ENCODE results near the gene MAOA.
"Not testable (repeated sequence)": the region's sequence is repeated elsewhere in the genome, so short reads cannot be mapped to it uniquely, and the experiment has no call there.

Gene MAOA

DNA sequence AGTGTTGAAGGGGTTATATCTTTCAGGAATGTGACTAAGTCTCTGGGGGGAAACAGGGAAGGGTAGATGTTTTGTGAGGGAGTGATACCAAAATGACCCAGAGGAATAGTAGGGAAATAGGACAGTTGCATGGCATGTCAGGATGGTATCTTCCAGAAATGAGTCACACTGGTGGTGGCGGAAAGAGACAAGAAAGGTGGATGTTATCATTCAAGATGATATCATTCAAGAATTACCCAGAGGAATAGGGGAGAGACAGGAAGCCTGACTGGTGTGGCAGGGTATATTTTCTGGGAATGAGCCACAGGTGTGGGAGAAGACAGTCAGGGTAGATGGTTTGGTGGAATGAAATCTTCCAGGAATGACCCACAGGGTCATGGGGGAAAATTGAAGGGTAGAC, 61.1 kb downstream of the MAOA start:
- no peak overlapping the region for H3K27ac ChIP-seq (ENCODE audit: low read depth, low read length, severe bottlenecking)
- H3K9me3 ChIP-seq (ENCODE audit: control insufficient read depth, low read length), result no peaks in the 10 kb centered on the region
- no peak overlapping the region for H3K4me3 ChIP-seq (ENCODE audit: extremely low read depth, insufficient read depth, low read length, poor library complexity, severe bottlenecking)
- 100% methylated on average over 1 of the region's 1 CpG; no CpG with 5 or more reads in 1 of the 2 experiments for WGBS, 2 experiments (ENCODE audit: insufficient coverage in 2 of 2)
- H3K36me3 ChIP-seq (ENCODE audit: control insufficient read depth, insufficient read depth, low read length), result no peaks in the 10 kb centered on the region
- no peaks in the 10 kb centered on the region for H3K4me1 ChIP-seq (ENCODE audit: control insufficient read depth, insufficient read depth, low read length, poor library complexity, severe bottlenecking)

DNA sequence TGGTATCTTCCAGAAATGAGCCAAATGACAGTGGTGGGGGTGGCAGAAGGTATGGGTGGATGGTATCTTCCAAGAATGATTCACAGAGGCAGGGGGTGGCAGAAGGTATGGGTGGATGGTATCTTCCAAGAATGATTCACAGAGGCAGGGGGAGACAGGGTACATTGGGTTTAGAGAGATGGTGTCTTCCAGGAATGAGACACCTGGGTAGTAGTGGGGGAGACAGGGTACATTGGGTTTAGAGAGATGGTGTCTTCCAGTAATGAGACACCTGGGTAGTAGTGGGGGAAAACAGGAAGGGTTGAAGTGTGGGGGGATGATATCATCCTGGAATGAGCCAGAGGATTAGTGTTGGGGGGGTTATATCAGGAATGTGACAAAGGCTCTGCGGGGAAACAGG, 62.0 kb downstream of the MAOA start:
- H3K4me1 ChIP-seq (ENCODE audit: control insufficient read depth, insufficient read depth, low read length, poor library complexity, severe bottlenecking), result no peaks in the 10 kb centered on the region
- H3K4me3 ChIP-seq (ENCODE audit: extremely low read depth, insufficient read depth, low read length, poor library complexity, severe bottlenecking), result no peak overlapping the region
- H3K27ac ChIP-seq (ENCODE audit: low read depth, low read length, severe bottlenecking), result no peak overlapping the region
- H3K9me3 ChIP-seq (ENCODE audit: control insufficient read depth, low read length), result no peaks in the 10 kb centered on the region
- WGBS, 2 experiments (ENCODE audit: insufficient coverage in 2 of 2), result 86% methylated on average over 1 of the region's 1 CpG; no CpG with 5 or more reads in 1 of the 2 experiments
- no peaks in the 10 kb centered on the region for H3K36me3 ChIP-seq (ENCODE audit: control insufficient read depth, insufficient read depth, low read length)

DNA sequence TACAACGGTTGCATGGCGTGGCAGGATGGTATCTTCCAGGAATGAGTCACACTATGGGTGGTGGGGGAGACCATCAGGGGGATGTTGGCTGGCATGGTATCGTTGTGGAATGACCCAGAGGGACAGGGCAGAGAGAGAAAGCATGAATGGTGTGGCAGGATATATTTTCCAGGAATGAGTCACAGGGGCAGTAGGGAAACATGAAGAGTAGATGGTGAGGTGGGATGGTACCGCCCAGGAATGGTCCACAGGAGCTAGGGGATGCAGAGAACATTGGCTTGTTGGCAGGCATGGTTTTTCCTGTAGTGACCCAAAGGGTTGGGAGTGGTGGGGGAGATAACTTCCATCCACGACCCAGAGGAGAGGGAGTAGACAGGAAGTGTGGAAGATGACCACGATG, 62.4 kb downstream of the MAOA start:
- H3K4me1 ChIP-seq (ENCODE audit: control insufficient read depth, insufficient read depth, low read length, poor library complexity, severe bottlenecking), result no peaks in the 10 kb centered on the region
- H3K9me3 ChIP-seq (ENCODE audit: control insufficient read depth, low read length), result no peaks in the 10 kb centered on the region
- no peak overlapping the region for H3K4me3 ChIP-seq (ENCODE audit: extremely low read depth, insufficient read depth, low read length, poor library complexity, severe bottlenecking)
- H3K27ac ChIP-seq (ENCODE audit: low read depth, low read length, severe bottlenecking), result no peak overlapping the region
- no peaks in the 10 kb centered on the region for H3K36me3 ChIP-seq (ENCODE audit: control insufficient read depth, insufficient read depth, low read length)
- WGBS, 2 experiments (ENCODE audit: insufficient coverage in 2 of 2), result 82 to 97% methylated on average over 3 to 4 of the region's 6 CpGs

DNA sequence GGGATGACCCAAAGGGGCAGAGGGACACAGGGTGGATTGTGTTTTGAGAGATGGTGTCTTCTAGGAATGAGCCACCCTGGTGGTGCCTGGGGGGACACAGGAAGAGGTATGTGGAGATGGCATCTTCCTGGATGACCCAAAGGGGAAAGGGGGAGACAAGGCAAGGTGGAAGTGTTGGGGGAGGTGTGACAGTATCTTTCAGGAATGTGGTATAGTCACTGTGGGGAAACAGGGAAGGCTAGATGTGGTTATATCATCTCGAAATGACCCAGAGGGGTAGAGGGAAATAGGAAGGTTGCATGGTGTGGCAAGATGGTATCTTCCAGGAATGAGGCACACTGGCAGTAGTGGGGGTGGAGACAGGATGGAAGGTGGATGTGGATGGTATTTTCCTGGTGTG, 62.9 kb downstream of the MAOA start:
- WGBS, 2 experiments (ENCODE audit: insufficient coverage in 2 of 2), result 77% methylated on average over 1 of the region's 1 CpG; no CpG with 5 or more reads in 1 of the 2 experiments
- no peaks in the 10 kb centered on the region for H3K4me1 ChIP-seq (ENCODE audit: control insufficient read depth, insufficient read depth, low read length, poor library complexity, severe bottlenecking)
- H3K9me3 ChIP-seq (ENCODE audit: control insufficient read depth, low read length), result no peaks in the 10 kb centered on the region
- no peak overlapping the region for H3K27ac ChIP-seq (ENCODE audit: low read depth, low read length, severe bottlenecking)
- H3K36me3 ChIP-seq (ENCODE audit: control insufficient read depth, insufficient read depth, low read length), result no peaks in the 10 kb centered on the region
- H3K4me3 ChIP-seq (ENCODE audit: extremely low read depth, insufficient read depth, low read length, poor library complexity, severe bottlenecking), result no peak overlapping the region

DNA sequence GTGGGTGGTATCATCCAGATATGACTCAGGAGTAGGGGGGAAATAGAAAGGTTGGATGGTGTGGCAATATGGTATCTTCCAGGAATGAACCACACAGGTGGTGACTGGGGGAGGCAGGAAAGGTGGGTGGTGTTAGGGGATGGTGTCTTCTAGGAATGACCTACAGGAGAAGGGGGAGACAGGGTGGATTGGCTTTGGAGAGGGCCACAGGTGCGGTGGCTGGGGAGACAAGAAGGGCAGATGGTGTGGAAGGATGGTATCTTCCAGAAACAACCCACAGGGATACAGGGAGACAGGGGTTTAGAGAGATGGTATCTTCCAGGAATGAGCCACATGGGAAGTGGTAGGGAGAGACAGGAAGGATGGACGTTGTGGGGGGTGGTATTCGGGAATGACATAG, 64.0 kb downstream of the MAOA start:
- 81 to 100% methylated on average over 1 to 2 of the region's 3 CpGs for WGBS, 2 experiments (ENCODE audit: insufficient coverage in 2 of 2)
- H3K36me3 ChIP-seq (ENCODE audit: control insufficient read depth, insufficient read depth, low read length), result no peaks in the 10 kb centered on the region
- no peak overlapping the region for H3K4me3 ChIP-seq (ENCODE audit: extremely low read depth, insufficient read depth, low read length, poor library complexity, severe bottlenecking)
- H3K4me1 ChIP-seq (ENCODE audit: control insufficient read depth, insufficient read depth, low read length, poor library complexity, severe bottlenecking), result no peaks in the 10 kb centered on the region
- H3K9me3 ChIP-seq (ENCODE audit: control insufficient read depth, low read length), result no peaks in the 10 kb centered on the region
- H3K27ac ChIP-seq (ENCODE audit: low read depth, low read length, severe bottlenecking), result no peak overlapping the region

DNA sequence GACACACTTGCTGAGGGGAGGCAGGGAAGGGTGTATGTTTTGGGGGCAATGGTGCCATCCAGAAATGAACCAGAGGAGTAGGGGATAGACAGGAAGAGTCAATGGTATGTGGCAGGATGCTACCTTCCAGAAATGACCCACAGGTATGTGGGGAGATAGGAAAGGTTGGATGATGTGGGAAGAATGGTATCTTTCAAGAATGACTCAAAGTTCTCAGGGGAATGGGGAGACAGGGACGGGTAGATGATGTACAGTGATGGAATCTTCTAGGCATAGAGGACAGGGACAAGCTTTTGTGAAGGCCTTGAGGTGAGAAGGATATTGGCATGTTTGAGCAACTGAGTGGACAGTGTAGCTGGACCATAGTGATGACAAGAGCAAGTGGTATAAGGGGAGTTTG, 64.9 kb downstream of the MAOA start:
- WGBS, 2 experiments (ENCODE audit: insufficient coverage in 2 of 2), result 100% methylated on average over 1 of the region's 1 CpG
- Histone ChIP-seq H3K36me3 (ENCODE audit: control insufficient read depth, insufficient read depth, low read length) (no peaks in the 10 kb centered on the region), H3K4me3 (ENCODE audit: extremely low read depth, insufficient read depth, low read length, poor library complexity, severe bottlenecking) (no peak overlapping the region), H3K4me1 (ENCODE audit: control insufficient read depth, insufficient read depth, low read length, poor library complexity, severe bottlenecking) (no peaks in the 10 kb centered on the region), H3K27ac (ENCODE audit: low read depth, low read length, severe bottlenecking) (no peak overlapping the region), H3K9me3 (ENCODE audit: control insufficient read depth, low read length) (no peaks in the 10 kb centered on the region)

DNA sequence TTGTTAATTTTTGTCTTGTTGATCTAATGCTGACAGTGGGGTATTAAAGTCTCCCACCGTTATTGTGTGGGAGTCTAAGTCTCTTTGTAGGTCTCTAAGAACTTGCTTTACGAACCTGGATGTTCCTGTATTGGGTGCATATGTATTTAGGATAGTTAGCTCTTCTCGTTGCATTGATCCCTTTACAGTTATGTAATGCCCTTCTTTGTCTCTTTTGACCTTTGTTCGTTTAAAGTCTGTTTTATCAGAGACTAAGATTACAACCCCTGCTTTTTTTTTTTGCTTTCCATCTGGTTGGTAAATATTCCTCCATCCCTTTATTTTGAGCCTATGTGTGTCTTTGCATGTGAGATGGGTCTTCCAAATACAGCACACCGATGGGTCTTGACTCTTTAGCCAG, 69.1 kb downstream of the MAOA start:
- no CpG with 5 or more reads among the region's 5 CpGs for whole genome bisulfite sequencing, 2 experiments (ENCODE audit: insufficient coverage in 2 of 2)
- not testable (repeated sequence) for H3K4me1 ChIP-seq (ENCODE audit: control insufficient read depth, insufficient read depth, low read length, poor library complexity, severe bottlenecking); H3K4me3 ChIP-seq (ENCODE audit: extremely low read depth, insufficient read depth, low read length, poor library complexity, severe bottlenecking); H3K27ac ChIP-seq (ENCODE audit: low read depth, low read length, severe bottlenecking); H3K9me3 ChIP-seq (ENCODE audit: control insufficient read depth, low read length); H3K36me3 ChIP-seq (ENCODE audit: control insufficient read depth, insufficient read depth, low read length)

DNA sequence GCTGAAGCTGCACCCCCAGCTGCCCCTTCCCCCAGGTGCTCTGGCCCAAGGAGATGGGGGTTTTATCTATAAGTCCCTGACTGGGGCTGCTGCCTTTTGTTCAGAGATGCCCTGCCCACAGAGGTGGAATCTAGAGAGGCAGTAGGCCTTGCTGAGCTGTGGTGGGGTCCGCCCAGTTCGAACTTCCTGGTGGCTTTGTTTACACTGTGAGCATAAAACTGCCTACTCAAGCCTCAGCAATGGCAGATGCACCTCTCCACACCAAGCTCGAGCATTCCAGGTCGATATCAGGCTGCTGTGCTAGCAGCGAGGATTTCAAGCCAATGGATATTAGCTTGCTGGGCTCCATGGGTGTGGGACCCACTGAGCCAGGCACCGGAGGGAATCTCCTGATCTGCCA, 71.2 kb downstream of the MAOA start:
- not testable (repeated sequence) for H3K4me1 ChIP-seq (ENCODE audit: control insufficient read depth, insufficient read depth, low read length, poor library complexity, severe bottlenecking); H3K4me3 ChIP-seq (ENCODE audit: extremely low read depth, insufficient read depth, low read length, poor library complexity, severe bottlenecking); H3K36me3 ChIP-seq (ENCODE audit: control insufficient read depth, insufficient read depth, low read length); H3K9me3 ChIP-seq (ENCODE audit: control insufficient read depth, low read length); H3K27ac ChIP-seq (ENCODE audit: low read depth, low read length, severe bottlenecking)
- 83% methylated on average over 1 of the region's 6 CpGs; no CpG with 5 or more reads in 1 of the 2 experiments for WGBS, 2 experiments (ENCODE audit: insufficient coverage in 2 of 2)

DNA sequence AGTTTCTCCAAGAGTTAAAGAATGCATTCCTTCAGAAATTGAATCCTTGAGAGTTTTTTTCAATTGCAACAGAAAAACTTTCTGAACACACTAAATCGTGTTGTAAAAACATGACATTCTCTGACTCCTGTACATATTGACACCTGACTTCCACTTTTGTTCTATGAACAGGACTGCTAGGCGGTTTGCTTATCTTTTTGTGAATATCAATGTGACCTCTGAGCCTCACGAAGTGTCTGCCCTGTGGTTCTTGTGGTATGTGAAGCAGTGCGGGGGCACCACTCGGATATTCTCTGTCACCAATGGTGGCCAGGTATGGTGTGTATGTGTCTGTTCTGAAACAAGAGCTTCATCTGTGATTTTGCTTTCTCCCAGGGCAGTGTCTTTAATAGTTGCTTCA, 71.9 kb downstream of the MAOA start:
- no CpG with 5 or more reads among the region's 5 CpGs for WGBS, 2 experiments (ENCODE audit: insufficient coverage in 2 of 2)
- Histone ChIP-seq H3K9me3 (ENCODE audit: control insufficient read depth, low read length) (no peaks in the 10 kb centered on the region), H3K4me1 (ENCODE audit: control insufficient read depth, insufficient read depth, low read length, poor library complexity, severe bottlenecking) (no peaks in the 10 kb centered on the region), H3K27ac (ENCODE audit: low read depth, low read length, severe bottlenecking) (no peak overlapping the region), H3K36me3 (ENCODE audit: control insufficient read depth, insufficient read depth, low read length) (no peaks in the 10 kb centered on the region), H3K4me3 (ENCODE audit: extremely low read depth, insufficient read depth, low read length, poor library complexity, severe bottlenecking) (no peak overlapping the region)

DNA sequence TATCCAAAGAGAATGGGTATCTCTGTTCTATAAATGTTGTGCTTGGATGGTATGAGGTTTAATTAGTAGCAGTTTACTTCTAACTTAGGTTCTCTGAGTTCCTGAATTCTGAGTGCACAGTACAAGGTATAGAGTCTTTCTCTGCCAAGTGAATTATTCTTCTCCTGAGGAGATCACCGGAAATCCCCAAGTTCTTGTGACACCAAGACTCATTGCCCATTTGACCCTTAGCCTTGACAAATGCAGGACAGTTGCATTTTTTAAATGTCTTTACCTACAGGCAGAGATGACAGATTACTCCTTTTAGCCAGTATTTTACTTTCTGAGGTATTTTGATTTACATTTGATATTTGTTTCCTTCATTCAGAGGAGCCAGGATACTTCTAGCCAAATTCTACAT, 72.9 kb downstream of the MAOA start:
- no peaks in the 10 kb centered on the region for H3K36me3 ChIP-seq (ENCODE audit: control insufficient read depth, insufficient read depth, low read length)
- H3K9me3 ChIP-seq (ENCODE audit: control insufficient read depth, low read length), result no peaks in the 10 kb centered on the region
- H3K4me3 ChIP-seq (ENCODE audit: extremely low read depth, insufficient read depth, low read length, poor library complexity, severe bottlenecking), result no peak overlapping the region
- WGBS, 2 experiments (ENCODE audit: insufficient coverage in 2 of 2), result no CpG with 5 or more reads among the region's 1 CpG
- no peak overlapping the region for H3K27ac ChIP-seq (ENCODE audit: low read depth, low read length, severe bottlenecking)
- H3K4me1 ChIP-seq (ENCODE audit: control insufficient read depth, insufficient read depth, low read length, poor library complexity, severe bottlenecking), result no peaks in the 10 kb centered on the region

DNA sequence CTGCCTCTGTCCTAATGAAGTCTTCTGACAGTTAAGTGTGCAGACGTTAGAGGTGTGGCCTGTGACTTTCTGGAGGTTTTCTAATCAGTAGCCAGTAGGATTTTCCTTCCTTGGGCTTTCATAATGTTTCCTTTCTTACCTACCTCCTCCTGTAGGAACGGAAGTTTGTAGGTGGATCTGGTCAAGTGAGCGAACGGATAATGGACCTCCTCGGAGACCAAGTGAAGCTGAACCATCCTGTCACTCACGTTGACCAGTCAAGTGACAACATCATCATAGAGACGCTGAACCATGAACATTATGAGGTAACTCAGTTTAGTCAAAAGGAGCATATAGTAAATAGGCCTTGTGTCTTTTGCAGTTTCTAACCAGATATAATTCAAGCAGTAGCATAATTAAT, 75.0 kb downstream of the MAOA start:
- H3K4me3 ChIP-seq (ENCODE audit: extremely low read depth, insufficient read depth, low read length, poor library complexity, severe bottlenecking), result no peak overlapping the region
- H3K36me3 ChIP-seq (ENCODE audit: control insufficient read depth, insufficient read depth, low read length), result no peaks in the 10 kb centered on the region
- WGBS, 2 experiments (ENCODE audit: insufficient coverage in 2 of 2), result 100% methylated on average over 2 to 3 of the region's 7 CpGs
- H3K27ac ChIP-seq (ENCODE audit: low read depth, low read length, severe bottlenecking), result no peak overlapping the region
- no peaks in the 10 kb centered on the region for H3K4me1 ChIP-seq (ENCODE audit: control insufficient read depth, insufficient read depth, low read length, poor library complexity, severe bottlenecking)
- H3K9me3 ChIP-seq (ENCODE audit: control insufficient read depth, low read length), result no peaks in the 10 kb centered on the region

DNA sequence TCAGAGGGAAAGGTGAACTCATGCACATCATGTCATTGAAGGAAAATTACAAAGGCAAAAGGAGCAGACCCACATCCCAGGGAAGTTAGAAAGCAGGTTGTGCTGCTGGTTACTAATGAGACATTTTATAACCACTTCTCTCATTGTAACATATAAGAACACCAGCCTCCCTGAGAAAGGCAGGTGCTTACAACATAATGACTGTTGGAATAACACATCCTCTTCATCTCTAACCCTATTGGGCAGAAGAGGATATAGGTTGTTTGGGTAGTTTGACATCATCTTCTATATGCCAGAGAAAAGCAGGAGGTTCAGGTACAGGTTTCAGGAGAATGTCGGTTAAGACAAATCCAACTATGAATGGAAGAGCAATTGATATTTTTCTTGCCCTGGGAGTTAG, 77.6 kb downstream of the MAOA start:
- Histone ChIP-seq H3K4me3 (ENCODE audit: extremely low read depth, insufficient read depth, low read length, poor library complexity, severe bottlenecking) (no peak overlapping the region), H3K4me1 (ENCODE audit: control insufficient read depth, insufficient read depth, low read length, poor library complexity, severe bottlenecking) (no peaks in the 10 kb centered on the region), H3K36me3 (ENCODE audit: control insufficient read depth, insufficient read depth, low read length) (no peaks in the 10 kb centered on the region), H3K9me3 (ENCODE audit: control insufficient read depth, low read length) (no peaks in the 10 kb centered on the region), H3K27ac (ENCODE audit: low read depth, low read length, severe bottlenecking) (no peak overlapping the region)
- WGBS, 2 experiments (ENCODE audit: insufficient coverage in 2 of 2), result no CpG with 5 or more reads among the region's 1 CpG
